Measurements from ENCODE around the gene ADIG. TPM values are rescaled to one million over a fixed set of nuclear protein-coding genes. Genes with fewer than 3 reads are reported as not detected.

ADIG gene
- total and polyA plus RNA-seq, 2 of the 8 experiments (the other 6 are each of a cell fraction or from before 2014, with no cell fraction given): not detected

- TF ChIP-seq EZH2 (IDR thresholded peaks at IDR 0.05; ENCODE audit: low read depth, low read length, severe bottlenecking) (no peak), EGR1 (IDR thresholded peaks at IDR 0.05; ENCODE audit: borderline replicate concordance, low read depth, low read length) (no peak), TEAD4 (IDR thresholded peaks at IDR 0.05; ENCODE audit: low read depth, low read length) (no peak), KDM1A (IDR thresholded peaks at IDR 0.05; ENCODE audit: borderline replicate concordance, low read length) (no peak), SRF (IDR thresholded peaks at IDR 0.05; ENCODE audit: low read depth, low read length) (no peak)
Observed at GRCh38 chr20:38590676-38591473, 9.9 kb downstream of the ADIG start (continued).
